Loucy (cell line): Measurements from ENCODE around the gene PRPSAP1.

Experiments used
- H2AFZ ChIP-seq: fragments of 200-600 bp; sonication (generic); 2 replicates; pipeline ENCODE4 v1.6.0; 2016; ENCODE audit warnings: antibody characterized with exemption, mild to moderate bottlenecking, low read length, moderate library complexity
- H3F3A ChIP-seq: fragments of 200-600 bp; 2 replicates; pipeline ENCODE4 v1.6.0; 2016; ENCODE audit warnings: antibody characterized with exemption, low read depth, mild to moderate bottlenecking
- H3K27me3 ChIP-seq: fragments of 200-600 bp; sonication (generic); 2 replicates; pipeline ENCODE4 v1.6.1; 2014; ENCODE audit warnings: low read length, mild to moderate bottlenecking; ENCODE audit not compliant: insufficient read depth, poor library complexity, severe bottlenecking
- H3K36me3 ChIP-seq: fragments of 200-600 bp; sonication (generic); 2 replicates; pipeline ENCODE4 v1.6.1; 2016; ENCODE audit warnings: low read length; ENCODE audit not compliant: insufficient read depth
- H3K4me1 ChIP-seq: fragments of 200-600 bp; sonication (generic); 2 replicates; pipeline ENCODE4 v1.5.1; 2014; ENCODE audit warnings: low read length, mild to moderate bottlenecking; ENCODE audit not compliant: insufficient read depth, poor library complexity, severe bottlenecking
- H3K4me2 ChIP-seq: fragments of 200-600 bp; sonication (generic); 2 replicates; pipeline ENCODE4 v1.6.0; 2014; ENCODE audit warnings: antibody characterized with exemption, low read length, low read depth, mild to moderate bottlenecking; ENCODE audit not compliant: poor library complexity, severe bottlenecking
- H3K4me3 ChIP-seq: fragments of 200-600 bp; sonication (generic); 2 replicates; pipeline ENCODE4 v1.5.1; 2014; ENCODE audit warnings: low read length, mild to moderate bottlenecking, mixed read lengths; ENCODE audit not compliant: poor library complexity, severe bottlenecking
- H3K79me2 ChIP-seq: fragments of 200-600 bp; sonication (generic); 2 replicates; pipeline ENCODE4 v1.6.1; 2014; ENCODE audit warnings: low read length; ENCODE audit not compliant: insufficient read depth
- H3K9ac ChIP-seq: fragments of 200-600 bp; sonication (generic); 2 replicates; pipeline ENCODE4 v1.6.0; 2014; ENCODE audit warnings: mild to moderate bottlenecking, low read depth, low read length, moderate library complexity; ENCODE audit not compliant: poor library complexity, severe bottlenecking
- H3K9me2 ChIP-seq: fragments of 200-600 bp; sonication (generic); replicated peaks from 2 replicates; pipeline ENCODE4 v1.6.1; 2016; ENCODE audit warnings: low read depth, low read length, mixed read lengths
- H3K9me3 ChIP-seq: fragments of 200-600 bp; sonication (generic); 2 replicates; pipeline ENCODE4 v1.6.1; 2014; ENCODE audit warnings: mild to moderate bottlenecking, antibody characterized with exemption, low read length, low read depth; ENCODE audit not compliant: insufficient read depth
- H4K20me1 ChIP-seq: fragments of 200-600 bp; sonication (generic); 2 replicates; pipeline ENCODE4 v1.6.0; 2014; ENCODE audit warnings: antibody characterized with exemption, low read length, mild to moderate bottlenecking; ENCODE audit not compliant: insufficient read depth, poor library complexity, severe bottlenecking
- CTCF ChIP-seq: fragments of 200-600 bp; sonication (generic); conservative IDR thresholded peaks from 2 replicates; pipeline ENCODE4 v1.5.1; 2014; ENCODE audit warnings: mild to moderate bottlenecking, antibody characterized with exemption, low read length
- EZH2phosphoT487 ChIP-seq: fragments of 200-600 bp; IDR thresholded peaks from 2 replicates; pipeline ENCODE4 v1.6.1; 2018; ENCODE audit warnings: antibody characterized with exemption, mild to moderate bottlenecking, moderate library complexity, borderline replicate concordance

PRPSAP1 gene

GRCh38 chr17:76378548-76379274 lies 25.0 kb upstream of the PRPSAP1 start:
- H3K4me1 ChIP-seq: peaks cover 13% of the 10 kb centered on the region
- no peak overlapping the region for H3K9ac ChIP-seq
- TF ChIP-seq EZH2phosphoT487 (no peak), CTCF (no peak)
- H2AFZ ChIP-seq: no peak overlapping the region
- H3F3A ChIP-seq: no peaks in the 10 kb centered on the region
- H3K27me3 ChIP-seq: no peaks in the 10 kb centered on the region
- no peaks in the 10 kb centered on the region for H3K79me2 ChIP-seq
- no peak overlapping the region for H3K4me3 ChIP-seq
- no peaks in the 10 kb centered on the region for H3K9me3 ChIP-seq
- H4K20me1 ChIP-seq: no peaks in the 10 kb centered on the region
- H3K36me3 ChIP-seq: no peaks in the 10 kb centered on the region
- no peaks in the 10 kb centered on the region for H3K9me2 ChIP-seq
- no peak overlapping the region for H3K4me2 ChIP-seq

GRCh38 chr17:76376318-76377133 lies 22.8 kb upstream of the PRPSAP1 start:
- TF ChIP-seq EZH2phosphoT487 (no peak), CTCF (no peak)
- peaks cover 3% of the 10 kb centered on the region for H3K4me1 ChIP-seq

GRCh38 chr17:76371656-76372628 lies 18.2 kb upstream of the PRPSAP1 start:
- Histone ChIP-seq H3K36me3 (no peaks in the 10 kb centered on the region), H3K27me3 (no peaks in the 10 kb centered on the region), H3K4me3 (no peak overlapping the region), H3K4me2 (no peak overlapping the region), H4K20me1 (no peaks in the 10 kb centered on the region), H3K9me3 (no peaks in the 10 kb centered on the region), H3K9me2 (no peaks in the 10 kb centered on the region), H3K4me1 (no peaks in the 10 kb centered on the region), H2AFZ (no peak overlapping the region), H3K79me2 (no peaks in the 10 kb centered on the region), H3F3A (no peaks in the 10 kb centered on the region), H3K9ac (no peak overlapping the region)
- TF ChIP-seq EZH2phosphoT487 (no peak), CTCF (no peak)

More at GRCh38 chr17:76376318-76377133, 22.8 kb upstream of the PRPSAP1 start:
- H3F3A ChIP-seq: no peaks in the 10 kb centered on the region
- H3K9ac ChIP-seq: no peak overlapping the region
- H3K4me3 ChIP-seq: no peak overlapping the region
- no peaks in the 10 kb centered on the region for H4K20me1 ChIP-seq
- H3K4me2 ChIP-seq: no peak overlapping the region
- no peaks in the 10 kb centered on the region for H3K79me2 ChIP-seq
- no peaks in the 10 kb centered on the region for H3K36me3 ChIP-seq
- no peaks in the 10 kb centered on the region for H3K27me3 ChIP-seq
- H3K9me3 ChIP-seq: no peaks in the 10 kb centered on the region
- H3K9me2 ChIP-seq: no peaks in the 10 kb centered on the region
- no peak overlapping the region for H2AFZ ChIP-seq
